OCI-LY7 (cell line): ENCODE measurements around the gene PRKAG2. TPM values are rescaled to one million over a fixed set of nuclear protein-coding genes. Genes with fewer than 3 reads are reported as not detected.

ENCODE experiments used
- BruUV-seq: library from RNA; stranded (reverse); fragments of 400-500 nt; replicated peaks from 2 replicates; lab custom pipeline; 2021; lab: Mats Ljungman, UMichigan
- CTCF ChIA-PET: fragments of 300-600 bp; sonication (Branson Sonifier 250); formaldehyde crosslinking; loops from one replicate; lab custom pipeline; 2022; ENCODE audit warnings: antibody characterized with exemption; ENCODE audit not compliant: unreplicated experiment; lab: Charles Lee
- POLR2A ChIA-PET: fragments of 300-600 bp; sonication (Branson Sonifier 250); formaldehyde crosslinking; loops from one replicate; lab custom pipeline; 2022; ENCODE audit warnings: antibody characterized with exemption; lab: Charles Lee
- DNase-seq: peaks from one replicate; pipeline ENCODE4 v3.0.0-alpha.2; 2015; ENCODE audit warnings: low spot score
- H2AFZ ChIP-seq: fragments of 200-600 bp; sonication (generic), shearing (Covaris generic); 2 replicates; pipeline ENCODE4 v1.6.1; 2014; ENCODE audit warnings: mild to moderate bottlenecking, antibody characterized with exemption, low read length, moderate library complexity
- H3K27ac ChIP-seq: fragments of 200-600 bp; sonication (generic); 2 replicates; pipeline ENCODE4 v1.5.1; 2014; ENCODE audit warnings: mixed run types, low read depth, mild to moderate bottlenecking, moderate library complexity, low read length, inconsistent platforms; ENCODE audit not compliant: poor library complexity, severe bottlenecking
- H3K36me3 ChIP-seq: fragments of 200-600 bp; sonication (generic); 2 replicates; pipeline ENCODE4 v1.6.1; 2014; ENCODE audit warnings: mild to moderate bottlenecking, antibody characterized with exemption, low read length, moderate library complexity, mixed read lengths; ENCODE audit not compliant: insufficient read depth
- H3K4me1 ChIP-seq: fragments of 200-600 bp; sonication (generic); 2 replicates; pipeline ENCODE4 v1.5.1; 2014; ENCODE audit warnings: mild to moderate bottlenecking, low read length; ENCODE audit not compliant: insufficient read depth, poor library complexity, severe bottlenecking
- H3K4me2 ChIP-seq: fragments of 200-600 bp; sonication (generic); 2 replicates; pipeline ENCODE4 v1.6.1; 2014; ENCODE audit warnings: mild to moderate bottlenecking, low read length
- H3K4me3 ChIP-seq: fragments of 200-600 bp; sonication (generic); 2 replicates; pipeline ENCODE4 v1.5.1; 2014; ENCODE audit warnings: mild to moderate bottlenecking, low read depth, low read length; ENCODE audit not compliant: poor library complexity, severe bottlenecking
- H3K79me2 ChIP-seq: fragments of 200-600 bp; sonication (generic); 2 replicates; pipeline ENCODE4 v1.6.1; 2016; ENCODE audit warnings: low read depth, mild to moderate bottlenecking, low read length, moderate library complexity, mixed read lengths; ENCODE audit not compliant: insufficient read depth
- H3K9me2 ChIP-seq: fragments of 200-600 bp; sonication (generic); 2 replicates; pipeline ENCODE4 v1.6.1; 2016; ENCODE audit warnings: mild to moderate bottlenecking, low read length, mixed read lengths; ENCODE audit not compliant: insufficient read depth
- H3K9me3 ChIP-seq: fragments of 200-600 bp; sonication (generic); 2 replicates; pipeline ENCODE4 v1.6.1; 2014; ENCODE audit warnings: mild to moderate bottlenecking, mixed run types, low read length, mixed read lengths
- H4K20me1 ChIP-seq: fragments of 200-600 bp; sonication (generic); 2 replicates; pipeline ENCODE4 v1.6.1; 2014; ENCODE audit warnings: mild to moderate bottlenecking, antibody characterized with exemption, low read length, moderate library complexity, mixed read lengths; ENCODE audit not compliant: insufficient read depth
- EZH2phosphoT487 ChIP-seq: fragments of 200-600 bp; sonication (generic); IDR thresholded peaks from 2 replicates; pipeline ENCODE4 v1.6.1; 2018; ENCODE audit warnings: low read depth, borderline replicate concordance, mild to moderate bottlenecking, mixed run types, antibody characterized with exemption, low read length, moderate library complexity, mixed read lengths
- intact Hi-C: fragments of 100-400 bp; cut with micrococcal nuclease; formaldehyde crosslinking; loops from one replicate; pipeline ENCODE4 v1.10.0; 2022; ENCODE audit not compliant: unreplicated experiment
- total RNA-seq, 2 experiments: library from RNA; depleted of rRNA in 1 of 2; stranded (reverse); fragments of >200 nt in 1 of 2; shearing (Covaris generic) in 1 of 2; gene quantifications; 2 replicates each; pipeline ENCODE4 v1.2.3, GENCODE V29; 2014 to 2022
- TF ChIP-seq, protein P1 (sequence below): fragments of 200-600 bp; sonication (generic); conservative IDR thresholded peaks from 2 replicates; pipeline ENCODE4 v1.5.1; 2014; ENCODE audit warnings: mild to moderate bottlenecking, antibody characterized with exemption, low read length, moderate library complexity, mixed read lengths

The PRKAG2 gene
- total RNA-seq, 2 experiments from 2014 or later, result 1.2 to 5.1 TPM

DNA sequence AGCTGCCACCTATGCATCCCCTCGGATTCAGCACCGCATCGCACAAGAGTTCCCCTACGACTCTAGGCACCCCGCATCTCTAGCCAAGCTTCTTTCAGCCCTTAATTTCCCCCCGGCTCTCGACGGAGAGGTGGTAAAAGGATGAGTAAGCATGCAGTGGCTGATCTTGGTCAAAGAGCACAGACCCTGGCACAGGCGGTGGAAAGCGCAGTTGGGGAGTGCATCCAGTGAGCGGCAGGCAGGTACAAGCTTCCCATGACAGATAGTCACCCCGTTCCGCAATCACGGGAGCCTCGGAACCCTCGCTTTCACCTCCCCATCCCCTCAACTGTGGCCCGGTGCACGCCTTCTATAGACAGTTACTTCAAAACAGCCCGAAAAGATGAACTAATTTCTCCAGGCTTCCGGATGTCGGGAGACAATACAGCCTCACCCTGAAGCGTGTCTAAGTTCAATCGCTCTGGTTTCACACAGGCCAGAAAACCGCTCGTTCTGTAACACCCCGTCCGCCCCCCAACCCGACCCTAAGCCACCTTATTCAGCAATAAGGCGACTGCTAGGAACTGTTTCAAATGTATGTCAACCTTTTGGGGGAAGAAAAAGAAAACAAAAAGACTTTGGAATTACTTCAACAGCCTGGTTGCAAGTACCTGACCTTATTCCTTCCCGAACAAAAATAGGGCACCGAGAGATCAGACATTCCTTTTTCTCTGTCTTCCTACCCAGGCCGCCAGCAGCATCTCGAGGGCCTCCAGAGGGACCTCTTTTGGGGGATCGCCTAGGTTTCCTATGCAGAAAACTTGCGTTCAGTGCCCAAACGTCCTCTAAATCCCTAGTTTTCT, 358.6 kb downstream of the PRKAG2 start:
- no peak overlapping the region for H2AFZ ChIP-seq
- no peaks in the 10 kb centered on the region for H3K9me2 ChIP-seq
- CTCF ChIA-PET, result no interaction called here
- DNase-seq, result peak; percentile 59
- BruUV-seq, result no TSS peak
- POLR2A ChIA-PET, result interaction anchor here (0.6 kb wide), 2 partner anchors 28 to 41 kb away, joined by 3 read pairs; no protein-coding TSS in a partner anchor
- H3K4me1 ChIP-seq, result peaks cover 19% of the 10 kb centered on the region
- intact Hi-C loops, result loop anchor here (2.0 to 5.0 kb wide), 2 partner anchors 114 to 168 kb away; no protein-coding TSS in a partner anchor
- H3K9me3 ChIP-seq, result peaks cover 25% of the 10 kb centered on the region; the same call in 1 of the 2 replicates
- H3K4me3 ChIP-seq, result peak overlapping the region; percentile 90
- peaks cover 40% of the 10 kb centered on the region for H4K20me1 ChIP-seq
- peak overlapping the region; percentile 85 for H3K27ac ChIP-seq
- TF ChIP-seq, protein P1, sequence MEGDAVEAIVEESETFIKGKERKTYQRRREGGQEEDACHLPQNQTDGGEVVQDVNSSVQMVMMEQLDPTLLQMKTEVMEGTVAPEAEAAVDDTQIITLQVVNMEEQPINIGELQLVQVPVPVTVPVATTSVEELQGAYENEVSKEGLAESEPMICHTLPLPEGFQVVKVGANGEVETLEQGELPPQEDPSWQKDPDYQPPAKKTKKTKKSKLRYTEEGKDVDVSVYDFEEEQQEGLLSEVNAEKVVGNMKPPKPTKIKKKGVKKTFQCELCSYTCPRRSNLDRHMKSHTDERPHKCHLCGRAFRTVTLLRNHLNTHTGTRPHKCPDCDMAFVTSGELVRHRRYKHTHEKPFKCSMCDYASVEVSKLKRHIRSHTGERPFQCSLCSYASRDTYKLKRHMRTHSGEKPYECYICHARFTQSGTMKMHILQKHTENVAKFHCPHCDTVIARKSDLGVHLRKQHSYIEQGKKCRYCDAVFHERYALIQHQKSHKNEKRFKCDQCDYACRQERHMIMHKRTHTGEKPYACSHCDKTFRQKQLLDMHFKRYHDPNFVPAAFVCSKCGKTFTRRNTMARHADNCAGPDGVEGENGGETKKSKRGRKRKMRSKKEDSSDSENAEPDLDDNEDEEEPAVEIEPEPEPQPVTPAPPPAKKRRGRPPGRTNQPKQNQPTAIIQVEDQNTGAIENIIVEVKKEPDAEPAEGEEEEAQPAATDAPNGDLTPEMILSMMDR, result no peak
- no peak for TF ChIP-seq EZH2phosphoT487
- H3K4me2 ChIP-seq, result peak overlapping the region; percentile 89
- H3K36me3 ChIP-seq, result peaks cover 28% of the 10 kb centered on the region
- peaks cover 56% of the 10 kb centered on the region for H3K79me2 ChIP-seq

DNA sequence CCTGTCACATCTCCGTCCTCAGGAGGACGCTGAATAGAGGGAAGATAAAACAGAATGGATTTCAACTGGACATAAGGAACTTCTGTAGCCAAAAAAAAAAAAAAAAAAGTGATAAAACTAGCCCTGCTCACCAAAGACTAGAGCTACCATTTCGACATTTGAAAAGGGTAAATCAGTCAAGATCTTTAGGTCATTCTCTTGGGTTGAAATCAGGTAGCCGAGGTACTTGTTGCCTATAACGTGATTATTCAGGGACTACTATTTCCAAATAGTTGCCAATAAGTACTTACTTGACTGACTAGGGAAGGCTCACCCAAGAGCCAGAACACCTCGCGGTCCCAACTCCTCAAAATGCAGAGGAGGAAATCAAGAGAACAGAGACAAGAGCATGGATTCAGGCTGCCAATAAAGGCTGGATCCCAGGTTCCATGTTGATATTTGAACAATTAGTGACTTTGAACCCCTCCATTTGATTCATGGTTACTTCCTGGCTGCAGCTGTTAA, 359.3 kb downstream of the PRKAG2 start:
- POLR2A ChIA-PET, result interaction anchor here (0.6 kb wide), 2 partner anchors 27 to 41 kb away, joined by 3 read pairs; no protein-coding TSS in a partner anchor
- intact Hi-C loops, result loop anchor here (2.0 to 5.0 kb wide), 2 partner anchors 115 to 167 kb away; no protein-coding TSS in a partner anchor
- peaks cover 63% of the 10 kb centered on the region for H3K79me2 ChIP-seq
- peak overlapping the region; percentile 85 for H3K27ac ChIP-seq
- H3K4me2 ChIP-seq, result peak overlapping the region; percentile 89
- H3K36me3 ChIP-seq, result peaks cover 34% of the 10 kb centered on the region
- H2AFZ ChIP-seq, result no peak overlapping the region
- BruUV-seq, result no TSS peak
- TF ChIP-seq, protein P1, result no peak
- no peak for TF ChIP-seq EZH2phosphoT487
- H3K4me1 ChIP-seq, result peaks cover 19% of the 10 kb centered on the region
- H4K20me1 ChIP-seq, result peaks cover 47% of the 10 kb centered on the region
- no peaks in the 10 kb centered on the region for H3K9me2 ChIP-seq
- DNase-seq, result no peak
- H3K4me3 ChIP-seq, result peak overlapping the region; percentile 90
- H3K9me3 ChIP-seq, result peaks cover 27% of the 10 kb centered on the region; the same call in 1 of the 2 replicates
- CTCF ChIA-PET, result no interaction called here
